DND-41 (cell line): ENCODE measurements around the gene HIGD1C.

Source experiments
- EZH2 ChIP-seq: IDR thresholded peaks from 3 replicates; pipeline ENCODE4 v1.6.1; 2012; ENCODE audit warnings: borderline replicate concordance, low read depth, mild to moderate bottlenecking, moderate library complexity, low read length, inconsistent platforms; ENCODE audit not compliant: severe bottlenecking
- TF ChIP-seq, protein P1 (sequence below): IDR thresholded peaks from 2 replicates; pipeline ENCODE4 v1.5.1; 2012; ENCODE audit warnings: borderline replicate concordance, low read length, moderate library complexity, mild to moderate bottlenecking; ENCODE audit not compliant: poor library complexity, severe bottlenecking; ENCODE audit errors: extremely low read depth

- TF ChIP-seq, protein P1, sequence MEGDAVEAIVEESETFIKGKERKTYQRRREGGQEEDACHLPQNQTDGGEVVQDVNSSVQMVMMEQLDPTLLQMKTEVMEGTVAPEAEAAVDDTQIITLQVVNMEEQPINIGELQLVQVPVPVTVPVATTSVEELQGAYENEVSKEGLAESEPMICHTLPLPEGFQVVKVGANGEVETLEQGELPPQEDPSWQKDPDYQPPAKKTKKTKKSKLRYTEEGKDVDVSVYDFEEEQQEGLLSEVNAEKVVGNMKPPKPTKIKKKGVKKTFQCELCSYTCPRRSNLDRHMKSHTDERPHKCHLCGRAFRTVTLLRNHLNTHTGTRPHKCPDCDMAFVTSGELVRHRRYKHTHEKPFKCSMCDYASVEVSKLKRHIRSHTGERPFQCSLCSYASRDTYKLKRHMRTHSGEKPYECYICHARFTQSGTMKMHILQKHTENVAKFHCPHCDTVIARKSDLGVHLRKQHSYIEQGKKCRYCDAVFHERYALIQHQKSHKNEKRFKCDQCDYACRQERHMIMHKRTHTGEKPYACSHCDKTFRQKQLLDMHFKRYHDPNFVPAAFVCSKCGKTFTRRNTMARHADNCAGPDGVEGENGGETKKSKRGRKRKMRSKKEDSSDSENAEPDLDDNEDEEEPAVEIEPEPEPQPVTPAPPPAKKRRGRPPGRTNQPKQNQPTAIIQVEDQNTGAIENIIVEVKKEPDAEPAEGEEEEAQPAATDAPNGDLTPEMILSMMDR = no peak
- no peak for TF ChIP-seq EZH2
Measured at GRCh38 chr12:50985322-50985721, 33.0 kb downstream of the HIGD1C start.
